Right atrium auricular region (tissue), 2 donors: ENCODE results near the gene KBTBD7. TPM values are rescaled to one million over a fixed set of nuclear protein-coding genes. Genes with fewer than 3 reads are reported as not detected.

Experiments used
- DNase-seq: peaks from one replicate; pipeline ENCODE4 v3.0.0-alpha.2; 2019; ENCODE audit warnings: low spot score
- H3K27ac ChIP-seq, 2 donors: fragments of 200-600 bp; sonication (generic); 1 replicate in 1 of 2; 2 replicates in 1 of 2; pipeline ENCODE4 v1.5.1; 2016 to 2019
- H3K27me3 ChIP-seq, 2 donors: fragments of 200-600 bp; sonication (generic); one replicate each; pipeline versions ENCODE4 v1.5.1 to v1.6.0; 2017 to 2019
- H3K36me3 ChIP-seq: fragments of 200-600 bp; sonication (generic); one replicate; pipeline ENCODE4 v1.5.1; 2016
- H3K4me1 ChIP-seq, 2 donors: fragments of 200-600 bp; sonication (generic); one replicate each; pipeline versions ENCODE4 v1.5.1 to v1.6.0; 2017 to 2019
- H3K4me3 ChIP-seq, 2 donors: fragments of 200-600 bp; sonication (generic); 1 replicate in 1 of 2; 2 replicates in 1 of 2; pipeline ENCODE4 v1.5.1; 2017 to 2019; ENCODE audit warnings: mild to moderate bottlenecking in 1 of 2, moderate library complexity in 1 of 2
- H3K9me3 ChIP-seq, 2 donors: fragments of 200-600 bp; sonication (generic); one replicate each; pipeline ENCODE4 v1.5.1; 2019
- CTCF ChIP-seq, 2 donors: fragments of 200-600 bp; sonication (generic); IDR thresholded peaks; one replicate each; pipeline ENCODE4 v1.5.1; 2019; ENCODE audit warnings: antibody characterized with exemption in 2 of 2
- total RNA-seq, 2 donors: library from RNA; depleted of rRNA; stranded (reverse); fragments of >200 nt; gene quantifications; one replicate each; pipeline ENCODE4 v1.1.0, GENCODE V29; 2016

The KBTBD7 gene
- total RNA-seq, 2 donors from 2014 or later, result 7.0 to 7.8 TPM

- no peaks in the 10 kb centered on the region for H3K4me1 ChIP-seq
- H3K27ac ChIP-seq, result no peak overlapping the region
- no peak overlapping the region for H3K4me3 ChIP-seq
- no peak for DNase-seq
- peaks cover 5% of the 10 kb centered on the region for H3K36me3 ChIP-seq
- peaks cover 0 to 21% of the 10 kb centered on the region in 2 donors for H3K9me3 ChIP-seq
- no peak for TF ChIP-seq CTCF (IDR thresholded peaks at IDR 0.05)
- H3K27me3 ChIP-seq, result no peaks in the 10 kb centered on the region
Observed at GRCh38 chr13:41154042-41154441, 40.3 kb downstream of the KBTBD7 start.

- no peak for TF ChIP-seq CTCF (IDR thresholded peaks at IDR 0.05)
- Histone ChIP-seq H3K4me1 (no peaks in the 10 kb centered on the region), H3K27ac (no peak overlapping the region), H3K36me3 (peaks cover 5% of the 10 kb centered on the region), H3K4me3 (no peak overlapping the region), H3K9me3 (peaks cover 0 to 41% of the 10 kb centered on the region in 2 donors), H3K27me3 (no peaks in the 10 kb centered on the region)
- no peak for DNase-seq
Observed at GRCh38 chr13:41152005-41152404, 42.4 kb downstream of the KBTBD7 start.

GRCh38 chr13:41150058-41150457 lies 44.3 kb downstream of the KBTBD7 start:
- no peak for DNase-seq
- H3K4me1 ChIP-seq, result no peaks in the 10 kb centered on the region
- no peak for TF ChIP-seq CTCF (IDR thresholded peaks at IDR 0.05)
- H3K36me3 ChIP-seq, result peaks cover 5% of the 10 kb centered on the region
- peaks cover 0 to 41% of the 10 kb centered on the region in 2 donors for H3K9me3 ChIP-seq
- H3K27me3 ChIP-seq, result no peaks in the 10 kb centered on the region
- H3K4me3 ChIP-seq, result no peak overlapping the region
- no peak overlapping the region for H3K27ac ChIP-seq

- no peaks in the 10 kb centered on the region for H3K27me3 ChIP-seq
- no peak overlapping the region for H3K4me3 ChIP-seq
- peaks cover 0 to 41% of the 10 kb centered on the region in 2 donors for H3K9me3 ChIP-seq
- H3K27ac ChIP-seq, result no peak overlapping the region
- TF ChIP-seq CTCF (IDR thresholded peaks at IDR 0.05), result no peak
- H3K36me3 ChIP-seq, result peaks cover 5% of the 10 kb centered on the region
- no peaks in the 10 kb centered on the region for H3K4me1 ChIP-seq
- DNase-seq, result no peak
Observed at GRCh38 chr13:41148419-41149283, 45.7 kb downstream of the KBTBD7 start.

GRCh38 chr13:41145136-41145908 lies 49.0 kb downstream of the KBTBD7 start:
- H3K4me1 ChIP-seq, result no peaks in the 10 kb centered on the region
- peaks cover 0 to 28% of the 10 kb centered on the region in 2 donors for H3K9me3 ChIP-seq
- H3K27me3 ChIP-seq, result no peaks in the 10 kb centered on the region
- H3K36me3 ChIP-seq, result peaks cover 5% of the 10 kb centered on the region
- no peak overlapping the region for H3K27ac ChIP-seq
- TF ChIP-seq CTCF (IDR thresholded peaks at IDR 0.05), result no peak
- H3K4me3 ChIP-seq, result no peak overlapping the region
- DNase-seq, result no peak
